ENCODE data around the gene CDH13.

- TF ChIP-seq, protein P1, sequence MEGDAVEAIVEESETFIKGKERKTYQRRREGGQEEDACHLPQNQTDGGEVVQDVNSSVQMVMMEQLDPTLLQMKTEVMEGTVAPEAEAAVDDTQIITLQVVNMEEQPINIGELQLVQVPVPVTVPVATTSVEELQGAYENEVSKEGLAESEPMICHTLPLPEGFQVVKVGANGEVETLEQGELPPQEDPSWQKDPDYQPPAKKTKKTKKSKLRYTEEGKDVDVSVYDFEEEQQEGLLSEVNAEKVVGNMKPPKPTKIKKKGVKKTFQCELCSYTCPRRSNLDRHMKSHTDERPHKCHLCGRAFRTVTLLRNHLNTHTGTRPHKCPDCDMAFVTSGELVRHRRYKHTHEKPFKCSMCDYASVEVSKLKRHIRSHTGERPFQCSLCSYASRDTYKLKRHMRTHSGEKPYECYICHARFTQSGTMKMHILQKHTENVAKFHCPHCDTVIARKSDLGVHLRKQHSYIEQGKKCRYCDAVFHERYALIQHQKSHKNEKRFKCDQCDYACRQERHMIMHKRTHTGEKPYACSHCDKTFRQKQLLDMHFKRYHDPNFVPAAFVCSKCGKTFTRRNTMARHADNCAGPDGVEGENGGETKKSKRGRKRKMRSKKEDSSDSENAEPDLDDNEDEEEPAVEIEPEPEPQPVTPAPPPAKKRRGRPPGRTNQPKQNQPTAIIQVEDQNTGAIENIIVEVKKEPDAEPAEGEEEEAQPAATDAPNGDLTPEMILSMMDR (conservative IDR thresholded peaks at IDR 0.05; ENCODE audit: low read length): no peak
- TF ChIP-seq EZH2phosphoT487 (IDR thresholded peaks at IDR 0.05; ENCODE audit: borderline replicate concordance, low read depth, low read length): no peak
These were observed 675.2 kb downstream of the CDH13 start for GRCh38 chr16:83301971-83302370.

Data from OCI-LY7 (cell line).